SH-SY5Y (cell line): ENCODE results near the gene PGBD2.

Source experiments
- GATA2 ChIP-seq: IDR thresholded peaks from 2 replicates; pipeline ENCODE4 v1.6.1; 2011; ENCODE audit warnings: mild to moderate bottlenecking, low read depth, low read length
- GATA3 ChIP-seq: IDR thresholded peaks from 2 replicates; pipeline ENCODE4 v1.6.1; 2011; ENCODE audit warnings: low read depth, mild to moderate bottlenecking, low read length, moderate library complexity

GRCh38 chr1:248910761-248911160 is 4.7 kb downstream of the PGBD2 start:
- TF ChIP-seq GATA2: no peak
- TF ChIP-seq GATA3: no peak
